GM18868 (cell line): ENCODE data around the gene FAM83E.
"Not testable (repeated sequence)": the region's sequence is repeated elsewhere in the genome, so short reads cannot be mapped to it uniquely, and the experiment has no call there.

ENCODE experiments used
- ATAC-seq: cut with Tn5 transposase; IDR thresholded peaks from one replicate; pipeline ENCODE4 v1.9.1; 2021; ENCODE audit warnings: mild to moderate bottlenecking, moderate library complexity; ENCODE audit not compliant: unreplicated experiment

FAM83E gene

DNA sequence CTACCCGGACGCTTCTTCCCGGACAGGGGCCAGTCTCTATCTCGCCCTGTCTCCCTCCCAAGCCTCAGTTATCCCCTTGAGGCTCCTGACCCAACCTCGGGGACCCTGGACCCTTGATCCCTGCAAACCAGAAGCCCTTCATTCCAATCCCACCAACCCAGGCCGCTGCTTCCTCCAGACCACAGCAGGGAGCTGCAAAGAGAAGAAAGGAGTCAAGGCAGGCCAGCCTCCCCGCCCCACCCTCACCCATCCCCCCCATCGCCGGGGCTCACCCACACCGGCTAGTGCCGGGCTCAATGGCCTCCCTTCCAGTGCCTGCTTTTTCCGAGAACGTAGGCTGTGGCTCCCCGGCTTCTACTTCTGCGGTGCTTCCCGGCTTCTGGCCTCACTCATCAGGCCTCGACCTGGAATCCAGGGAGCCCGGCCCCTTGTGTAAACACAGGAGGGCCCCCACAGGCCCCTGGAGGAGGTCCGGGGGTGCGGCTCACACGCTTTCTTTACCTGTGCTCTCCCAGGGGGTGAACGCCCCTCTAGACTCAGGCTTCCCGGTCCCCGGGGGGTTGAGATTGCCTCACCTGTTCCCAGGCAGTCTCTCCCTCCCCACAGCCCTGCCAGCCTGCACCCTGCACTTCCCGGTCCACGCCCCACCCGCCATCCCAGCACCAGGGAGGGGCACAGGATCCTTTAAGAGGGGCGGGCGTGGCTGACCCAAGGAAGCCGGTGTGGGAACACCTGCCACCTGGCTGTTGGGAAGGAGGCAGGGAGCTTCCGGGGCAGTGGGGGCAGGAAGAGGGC, at the start of gene FAM83E:
FAM83E (minus strand) TSS at position 641 of the 795 bp plus-strand sequence. CDS start 1,704 bp downstream, outside the sequence.
- no peak for ATAC-seq

DNA sequence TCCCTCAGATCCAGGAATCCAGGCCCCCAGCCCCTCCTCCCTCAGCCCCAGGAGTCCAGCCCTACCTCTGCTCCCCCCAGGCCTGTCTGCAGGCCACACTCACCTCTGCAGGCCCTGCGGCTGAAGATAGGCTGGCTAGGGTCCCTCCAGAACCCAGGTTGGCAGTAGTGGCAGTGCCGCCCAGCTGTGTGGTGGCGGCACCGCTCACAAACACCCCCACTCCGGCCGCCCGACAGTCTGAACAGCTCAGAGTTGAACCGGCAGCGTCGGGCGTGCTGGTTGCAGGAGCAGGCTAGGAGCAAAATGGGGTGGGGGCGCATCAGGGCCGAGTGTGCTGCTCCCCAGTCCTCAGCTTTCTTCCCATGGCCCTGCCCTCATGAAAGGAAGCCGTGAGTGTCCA, 49.6 kb upstream of the FAM83E start:
- no peak for ATAC-seq

DNA sequence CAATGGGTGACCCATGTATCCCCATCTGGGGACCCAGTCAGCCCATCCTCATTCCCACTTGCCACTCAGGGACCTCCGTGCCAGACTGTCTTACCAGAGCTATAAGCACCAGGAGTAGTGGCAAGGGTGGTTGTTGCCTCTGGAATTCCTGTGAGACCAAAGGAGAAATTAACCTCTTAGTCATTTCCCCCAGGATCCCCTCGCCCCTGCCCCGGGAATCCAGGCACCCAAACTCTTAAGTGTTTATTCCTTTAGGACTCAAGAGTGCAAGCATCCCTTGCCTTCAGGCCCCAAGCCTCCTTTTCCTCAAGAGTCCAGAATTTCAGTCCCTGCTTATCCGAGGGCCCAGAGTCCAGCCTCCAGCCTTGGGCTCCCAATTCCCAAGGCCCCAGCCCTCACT, 48.8 kb upstream of the FAM83E start:
- ATAC-seq, result no peak

DNA sequence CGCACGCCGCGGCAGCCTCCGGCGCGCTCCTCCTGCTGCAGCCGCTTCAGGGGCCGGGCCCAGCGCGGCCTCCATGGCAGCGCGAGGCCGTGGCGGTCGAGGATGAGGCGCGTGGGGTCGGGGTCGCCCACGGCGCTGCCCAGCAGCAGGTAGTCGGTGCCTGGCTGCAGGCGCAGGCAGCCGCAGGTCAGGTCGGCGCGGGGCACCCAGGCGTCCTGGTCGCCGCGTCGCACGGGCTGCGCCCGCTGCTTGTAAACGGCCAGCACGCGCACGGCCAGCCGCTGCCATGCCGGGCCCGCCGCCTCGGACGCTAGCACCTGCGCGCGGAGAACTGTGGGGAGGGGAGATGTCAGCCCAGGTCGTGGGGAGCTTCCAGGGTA, 46.8 kb upstream of the FAM83E start:
- ATAC-seq, result no peak

DNA sequence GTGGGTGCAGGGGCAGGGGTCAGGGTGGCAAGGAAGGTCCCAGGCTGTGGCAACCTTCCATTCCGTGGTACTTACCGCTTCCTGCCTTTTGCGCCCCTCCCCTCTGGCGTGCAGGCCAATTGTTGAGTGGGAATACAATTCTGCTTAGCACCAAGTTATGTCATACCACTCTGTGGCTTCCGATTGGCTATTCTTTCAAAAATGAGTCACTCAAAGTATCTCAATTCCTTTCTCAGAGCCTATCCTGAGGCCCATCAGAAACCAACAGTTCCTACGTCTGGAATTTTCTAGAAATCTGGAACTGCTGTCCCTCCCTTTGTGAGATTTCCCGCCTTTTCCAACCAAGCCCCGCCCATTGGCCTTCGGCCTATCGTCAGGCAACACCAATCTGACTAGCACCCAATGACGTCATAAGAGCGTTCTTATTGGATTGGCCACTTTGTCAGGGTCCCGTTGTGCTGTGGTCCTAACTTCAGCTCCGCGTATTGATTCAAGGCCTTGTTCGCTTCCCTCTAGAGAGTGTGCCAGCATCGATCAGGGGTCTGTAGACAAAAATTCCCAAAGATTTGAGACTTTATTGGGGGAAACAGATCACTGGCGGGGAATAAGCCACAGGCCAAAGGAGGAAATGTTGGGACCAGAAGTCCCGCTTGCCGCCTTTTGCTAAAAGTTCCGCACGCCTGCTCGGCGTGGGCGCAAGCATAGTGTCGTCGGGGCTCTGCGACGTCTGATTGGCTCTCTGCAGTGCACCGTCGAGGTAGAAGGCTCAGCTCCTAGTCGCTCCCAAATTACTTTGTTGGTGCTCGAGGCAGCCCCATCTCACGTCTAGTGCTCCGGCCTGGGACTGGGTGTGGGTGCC, 46.2 kb upstream of the FAM83E start:
- no peak for ATAC-seq

- ATAC-seq, result no peak
Observed at GRCh38 chr19:48659768-48660167, 44.9 kb upstream of the FAM83E start.

DNA sequence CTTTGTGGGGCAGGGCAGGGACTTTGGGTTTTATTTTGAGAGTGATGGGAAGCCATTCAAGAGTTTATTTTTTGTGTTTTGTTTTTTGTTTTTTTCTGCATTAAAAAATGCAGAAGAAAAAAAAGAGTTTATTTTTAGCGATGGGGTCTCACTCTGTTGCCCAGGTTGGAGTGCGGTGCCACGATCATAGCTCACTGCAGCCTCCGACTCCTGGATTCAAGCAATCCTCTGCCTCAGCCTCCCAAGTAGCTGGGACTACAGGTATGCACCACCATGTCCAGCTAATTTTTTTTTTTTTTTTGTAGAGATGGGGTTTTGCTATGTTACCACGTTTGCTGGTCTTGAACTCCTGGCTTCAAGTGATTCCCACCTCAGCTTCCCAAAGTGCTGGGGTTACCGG, 43.6 kb upstream of the FAM83E start:
- ATAC-seq, result no peak

GRCh38 chr19:48657828-48658227, 43.0 kb upstream of the FAM83E start:
- not testable (repeated sequence) for ATAC-seq

DNA sequence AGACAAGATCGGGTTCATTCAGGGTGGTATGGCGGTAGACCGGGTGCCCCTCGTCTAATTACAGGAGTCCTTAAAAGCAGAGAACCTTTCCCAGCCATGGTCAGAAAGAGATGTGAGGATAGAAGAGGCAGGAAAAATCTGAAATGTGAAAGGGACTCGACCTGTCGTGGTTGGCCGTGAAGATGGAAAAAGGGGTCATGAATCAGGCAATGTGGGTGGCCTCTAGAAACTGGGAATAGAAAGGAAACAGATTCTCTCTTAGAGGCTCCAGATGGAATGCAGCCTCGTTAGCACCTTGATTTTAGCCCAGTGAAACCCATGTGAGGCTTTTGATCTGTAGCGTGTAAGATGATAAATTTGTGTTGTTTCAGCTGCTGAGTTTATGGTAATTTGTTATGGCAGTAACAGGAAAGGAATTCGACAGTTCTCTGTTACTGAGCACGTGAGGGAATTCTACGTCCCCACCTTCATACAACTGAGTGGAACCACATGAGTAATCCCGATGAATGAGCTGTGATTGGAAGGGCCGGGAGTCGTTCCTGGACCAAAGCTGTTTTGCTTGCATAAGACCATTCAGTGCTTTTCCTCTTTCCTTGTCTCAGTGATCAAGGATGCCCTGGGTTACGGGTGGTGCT, 42.1 kb upstream of the FAM83E start:
- ATAC-seq, result no peak

DNA sequence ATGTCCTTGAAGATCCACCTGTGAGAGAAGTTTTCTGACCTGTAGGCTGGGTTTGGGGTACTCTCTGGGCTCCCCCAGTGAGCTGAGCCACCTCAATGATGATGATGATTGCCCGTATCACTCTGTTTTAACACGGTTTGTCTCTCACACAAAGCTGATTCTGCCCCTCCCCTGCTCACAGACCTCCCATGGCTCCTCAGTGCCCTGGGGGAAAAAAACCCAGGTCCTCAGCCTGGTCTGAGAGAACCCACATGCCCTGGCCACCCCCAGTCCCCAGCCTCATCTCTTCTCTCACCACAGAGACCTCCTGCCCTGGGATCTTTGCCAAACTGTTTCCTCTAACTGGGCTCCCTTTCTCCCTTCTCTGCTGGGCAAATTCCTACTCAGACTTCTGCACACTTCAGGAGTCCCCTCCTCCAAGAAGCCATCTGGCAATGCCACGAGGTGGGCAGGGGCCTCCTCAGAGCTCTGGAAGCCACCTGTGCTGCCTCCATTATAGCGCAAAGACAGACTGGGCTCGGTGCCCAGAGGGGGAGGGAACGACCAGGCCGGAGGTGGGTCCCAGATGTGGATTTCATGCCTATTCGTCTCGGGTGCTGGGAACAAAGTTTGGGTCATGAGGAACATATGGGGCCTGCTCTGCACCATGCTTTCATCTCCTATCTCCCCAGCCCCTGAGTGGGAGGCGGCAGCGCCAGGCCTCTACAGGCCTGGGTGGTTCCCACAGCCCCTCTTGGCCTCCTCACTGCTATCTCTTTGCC, 39.6 kb upstream of the FAM83E start:
- no peak for ATAC-seq

GRCh38 chr19:48651683-48652048, 36.8 kb upstream of the FAM83E start:
- no peak for ATAC-seq

GRCh38 chr19:48650974-48651682, 36.3 kb upstream of the FAM83E start:
- ATAC-seq, result no peak

GRCh38 chr19:48648134-48648533, 33.3 kb upstream of the FAM83E start:
- no peak for ATAC-seq

DNA sequence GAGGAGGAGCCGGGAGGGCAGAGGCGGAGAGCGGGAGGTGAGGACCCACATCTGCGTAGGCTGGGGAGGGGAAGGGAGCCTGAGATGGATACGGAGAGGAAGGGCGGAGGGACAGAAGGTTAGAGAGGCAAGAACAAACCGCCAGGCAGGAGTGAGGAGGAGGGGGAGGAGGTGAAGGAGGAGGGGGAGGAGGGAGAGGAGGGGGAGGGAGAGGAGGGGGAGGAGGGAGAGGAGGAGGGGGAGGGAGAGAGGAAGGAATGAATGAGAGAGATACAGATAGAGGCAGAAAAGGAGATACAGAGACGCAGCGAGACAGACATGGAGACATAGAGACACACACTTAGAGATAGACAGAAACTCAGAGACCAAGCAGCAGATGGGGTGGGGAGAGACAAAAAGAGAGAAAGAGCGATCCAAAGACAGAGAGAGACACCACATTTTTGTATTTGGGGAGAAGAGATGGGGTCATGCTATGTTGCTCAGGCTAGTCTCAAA, 31.9 kb upstream of the FAM83E start:
- ATAC-seq, result no peak

GRCh38 chr19:48646001-48646721, 31.3 kb upstream of the FAM83E start, which contains the start of gene CA11:
CA11 (minus strand) TSS chr19:48646187; CDS start chr19:48645632, 555 bp downstream.
- ATAC-seq, result peak; percentile 84

DNA sequence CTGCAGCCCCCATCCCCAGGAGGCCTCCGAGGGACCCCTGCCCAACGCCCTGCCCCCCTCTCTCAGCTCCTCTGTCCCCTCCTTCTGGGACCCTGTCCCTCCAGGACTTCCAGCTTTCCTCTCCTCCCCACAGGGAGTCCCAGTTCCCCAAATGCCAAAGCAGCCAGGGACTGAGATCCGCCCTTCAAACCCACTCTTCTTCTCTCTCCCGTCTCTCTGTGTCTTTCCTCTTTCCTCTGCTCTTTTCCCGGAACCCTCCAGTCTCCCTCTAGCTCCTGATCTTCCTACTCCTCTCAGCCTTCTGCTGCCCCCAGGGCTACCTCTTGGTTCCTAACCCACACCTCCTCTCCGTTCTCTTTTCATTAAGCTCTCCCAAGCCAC, 30.7 kb upstream of the FAM83E start:
- ATAC-seq, result no peak

DNA sequence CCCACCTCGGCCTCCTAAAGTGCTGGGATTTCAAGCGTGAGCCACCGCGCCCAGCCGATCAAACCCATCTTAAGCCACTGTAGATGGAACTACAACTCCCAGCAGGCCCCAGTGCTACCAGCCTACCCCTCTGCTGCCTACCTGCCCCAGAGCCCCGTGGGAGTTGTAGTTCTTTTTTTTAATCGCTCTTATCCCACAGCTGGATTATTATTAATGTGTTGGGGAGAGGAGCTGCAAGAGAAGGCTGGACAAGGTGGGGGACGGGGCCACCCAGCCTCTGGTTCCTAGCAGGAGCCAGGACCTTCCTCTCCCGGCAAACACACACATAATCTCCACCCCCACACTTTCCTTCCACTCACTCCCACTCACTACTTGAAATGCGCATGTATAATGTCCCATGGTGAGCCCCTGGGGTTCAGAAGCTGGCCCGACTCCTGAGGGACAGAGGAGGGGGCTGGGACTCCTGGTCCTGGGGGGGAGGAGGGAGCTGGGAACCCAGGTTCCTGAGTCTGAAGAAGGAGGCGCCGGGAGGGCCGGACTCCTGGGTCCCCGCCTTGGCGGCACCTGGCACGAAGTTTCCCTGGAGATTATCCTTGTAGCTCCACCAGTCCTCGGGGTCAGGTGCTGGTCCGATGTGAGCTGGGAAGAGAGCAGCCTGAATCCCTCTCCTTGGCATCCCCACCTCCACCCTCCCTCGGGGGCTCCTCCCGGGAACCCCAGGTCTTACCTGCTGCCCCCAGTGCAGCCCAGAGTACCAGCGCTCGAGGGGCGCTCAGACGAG, 30.2 kb upstream of the FAM83E start:
- ATAC-seq, result peak; percentile 43

DNA sequence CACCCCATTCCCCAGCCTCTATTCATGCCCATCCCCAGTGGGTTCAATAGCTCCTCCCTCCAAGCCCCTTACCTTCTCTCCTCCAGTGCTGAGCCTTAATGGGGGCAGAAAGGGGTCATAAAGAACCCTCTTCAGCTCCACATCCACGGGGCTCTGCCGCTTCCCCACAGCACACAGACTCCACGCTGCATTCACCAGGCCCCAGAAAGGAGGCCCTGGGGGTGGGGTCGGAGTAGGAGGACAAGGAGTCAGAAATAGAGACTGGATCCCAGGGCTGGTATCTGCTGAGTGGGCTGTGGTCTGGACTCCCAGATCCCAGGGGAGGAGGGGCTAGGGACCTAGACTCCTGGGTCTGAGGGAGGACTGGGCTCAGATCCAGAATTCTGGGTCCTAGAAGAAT, 29.5 kb upstream of the FAM83E start:
- ATAC-seq, result no peak

DNA sequence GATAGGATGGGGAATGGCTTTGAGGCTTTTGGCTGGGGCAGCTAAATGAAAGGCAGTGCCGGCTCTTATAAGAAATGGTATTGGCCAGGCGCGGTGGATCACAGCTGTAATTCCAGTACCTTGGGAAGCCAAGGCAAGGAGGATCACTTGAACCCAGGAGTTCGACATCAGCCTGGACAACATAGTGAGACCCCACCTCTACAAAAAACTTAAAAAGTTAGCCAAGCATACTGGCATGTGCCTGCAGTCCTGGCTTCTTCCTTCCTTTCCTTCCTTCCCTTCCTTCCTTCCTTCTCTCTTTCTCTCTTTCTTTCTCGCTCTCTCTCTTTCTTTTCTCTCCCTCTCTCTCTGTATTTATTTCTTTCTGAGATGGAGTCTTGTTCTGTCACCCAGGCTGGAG, 28.0 kb upstream of the FAM83E start:
- no peak for ATAC-seq
